IPS-11a (cell line): ENCODE measurements around the gene ANXA7.
"Not testable (repeated sequence)": the region's sequence is repeated elsewhere in the genome, so short reads cannot be mapped to it uniquely, and the experiment has no call there.

Experiments used
- H3K4me3 ChIP-seq: one replicate; pipeline ENCODE4 v1.5.1; 2013; ENCODE audit warnings: low read depth, low read length, control low read depth

Gene ANXA7

GRCh38 chr10:73344269-73344668, 69.6 kb downstream of the ANXA7 start:
- H3K4me3 ChIP-seq: no peak overlapping the region

GRCh38 chr10:73340121-73340520, 73.7 kb downstream of the ANXA7 start:
- no peak overlapping the region for H3K4me3 ChIP-seq

GRCh38 chr10:73339436-73339835, 74.4 kb downstream of the ANXA7 start:
- H3K4me3 ChIP-seq: no peak overlapping the region

GRCh38 chr10:73338801-73339368, 75.0 kb downstream of the ANXA7 start:
- H3K4me3 ChIP-seq: no peak overlapping the region

- no peak overlapping the region for H3K4me3 ChIP-seq
Measured at GRCh38 chr10:73333202-73333601, 80.7 kb downstream of the ANXA7 start.

- no peak overlapping the region for H3K4me3 ChIP-seq
Measured at GRCh38 chr10:73332379-73332778, 81.5 kb downstream of the ANXA7 start.

- not testable (repeated sequence) for H3K4me3 ChIP-seq
Measured at GRCh38 chr10:73328523-73328922, 85.3 kb downstream of the ANXA7 start.

GRCh38 chr10:73325290-73325689, 88.6 kb downstream of the ANXA7 start:
- H3K4me3 ChIP-seq: not testable (repeated sequence)
